Right lobe of liver (tissue), 6 donors: ENCODE results near the gene PPP2R3C. TPM values are rescaled to one million over a fixed set of nuclear protein-coding genes. Genes with fewer than 3 reads are reported as not detected.
"Not testable (repeated sequence)": the region's sequence is repeated elsewhere in the genome, so short reads cannot be mapped to it uniquely, and the experiment has no call there.

Experiments used
- ATAC-seq, 4 donors: fragments of 200-7000 bp; cut with Tn5 transposase; one replicate each; pipeline ENCODE4 v1.9.1; 2020; ENCODE audit warnings: mild to moderate bottlenecking in 4 of 4, moderate library complexity in 4 of 4
- DNase-seq, 3 donors: peaks; one replicate each; pipeline ENCODE4 v3.0.0-alpha.2; 2020
- H3K27ac ChIP-seq, 3 donors: fragments of 200-600 bp; one replicate each; pipeline ENCODE4 v1.8.0; 2022
- H3K27me3 ChIP-seq, 2 donors: fragments of 200-600 bp; one replicate each; pipeline ENCODE4 v1.8.0; 2022
- H3K36me3 ChIP-seq, 4 donors: fragments of 200-600 bp; sonication (generic) in 1 of 4; one replicate each; pipeline versions ENCODE4 v1.5.1 to v1.8.0; 2017 to 2022; ENCODE audit warnings: control low read depth in 1 of 4
- H3K4me1 ChIP-seq, 4 donors: fragments of 200-600 bp; sonication (generic) in 1 of 4; one replicate each; pipeline versions ENCODE4 v1.5.1 to v1.8.0; 2017 to 2022; ENCODE audit warnings: control low read depth in 1 of 4
- H3K4me3 ChIP-seq, 3 donors: fragments of 200-600 bp; one replicate each; pipeline ENCODE4 v1.8.0; 2022
- H3K9me3 ChIP-seq, 4 donors: fragments of 200-600 bp; sonication (generic) in 1 of 4; one replicate each; pipeline versions ENCODE4 v1.5.1 to v1.8.0; 2017 to 2022; ENCODE audit warnings: control low read depth in 1 of 4
- CTCF ChIP-seq, 4 donors: fragments of 200-600 bp in 3 of 4; fragments of 450-650 bp in 1 of 4; IDR thresholded peaks; one replicate each; pipeline versions ENCODE4 v1.5.1 to v1.8.0; 2016 to 2022; ENCODE audit warnings: antibody characterized with exemption in 4 of 4, mild to moderate bottlenecking in 2 of 4
- POLR2A ChIP-seq: fragments of 450-650 bp; IDR thresholded peaks from one replicate; pipeline ENCODE4 v1.6.1; 2017; ENCODE audit warnings: antibody characterized with exemption, mild to moderate bottlenecking
- WGBS: methylation state at CpG from one replicate; pipeline ENCODE4 v1.1.6; 2018; ENCODE audit warnings: low coverage, low lambda C conversion rate; ENCODE audit not compliant: insufficient coverage; ENCODE audit errors: missing lambda C conversion rate; 5-methylcytosine and 5-hydroxymethylcytosine counted together
- intact Hi-C, 2 donors: fragments of 100-400 bp; cut with DNase I; formaldehyde crosslinking; loops; one replicate each; pipeline versions ENCODE4 v1.11.2 to v1.14.1; 2022
- total RNA-seq, 6 experiments: library from RNA; depleted of rRNA in 2 of 6; stranded (reverse); fragments of >200 nt in 2 of 6; fragmentation: NEBNext Ultra II Directional in 3 of 6; extraction: Animal tissue kit (Norgen Biotek cat#: 25700) in 3 of 6; gene quantifications; one replicate each; pipeline versions ENCODE4 v1.1.0 to v1.2.4, GENCODE V29; 2016 to 2023
- donor health status: DM: no; HTN: yes; CAD: no.
- donor health status: DM: no; HTN: no; CAD: no.
- donor health status: DM: no; HTN: no; CAD: no.
- donor health status: DM: no; HTN: yes; CAD: no.
- donor health status: DM: no; HTN: yes; CAD: no.

PPP2R3C gene
- total RNA-seq, 6 experiments from 2014 or later, result 6.8 to 15.6 (median 9.4) TPM

GRCh38 chr14:35043046-35043445, 78.7 kb downstream of the PPP2R3C start:
- Histone ChIP-seq H3K4me1 (peaks cover 0 to 12% (median 0%) of the 10 kb centered on the region in 4 donors), H3K36me3 (no peaks in the 10 kb centered on the region), H3K4me3 (no peak overlapping the region), H3K27me3 (no peaks in the 10 kb centered on the region), H3K27ac (no peak overlapping the region), H3K9me3 (no peaks in the 10 kb centered on the region)
- ATAC-seq, result no peak
- no peak for TF ChIP-seq CTCF (IDR thresholded peaks at IDR 0.05)
- TF ChIP-seq POLR2A, result no peak
- intact Hi-C loops, result no loop called here
- DNase-seq, result no peak
- WGBS, result 78% methylated on average over 2 of the region's 2 CpGs

- no peak for DNase-seq
- intact Hi-C loops, result no loop called here
- no peak overlapping the region for H3K27ac ChIP-seq
Measured at GRCh38 chr14:35042632-35043031, 79.2 kb downstream of the PPP2R3C start.

GRCh38 chr14:35038312-35038711, 83.5 kb downstream of the PPP2R3C start:
- H3K36me3 ChIP-seq, H3K4me3 ChIP-seq, intact Hi-C loops, H3K27ac ChIP-seq, ATAC-seq, H3K27me3 ChIP-seq, DNase-seq, H3K9me3 ChIP-seq: not testable (repeated sequence)
- peaks cover 0 to 32% (median 0%) of the 10 kb centered on the region in 4 donors for H3K4me1 ChIP-seq
- WGBS, result no CpG with 5 or more reads among the region's 17 CpGs

More at GRCh38 chr14:35042632-35043031, 79.2 kb downstream of the PPP2R3C start:
- peaks cover 0 to 7% (median 0%) of the 10 kb centered on the region in 4 donors for H3K4me1 ChIP-seq
- H3K9me3 ChIP-seq, result no peaks in the 10 kb centered on the region
- no peak for ATAC-seq
- no peaks in the 10 kb centered on the region for H3K36me3 ChIP-seq
- H3K27me3 ChIP-seq, result no peaks in the 10 kb centered on the region
- H3K4me3 ChIP-seq, result no peak overlapping the region
- TF ChIP-seq CTCF (IDR thresholded peaks at IDR 0.05) (no peak), POLR2A (no peak)
- WGBS, result 90% methylated on average over 3 of the region's 3 CpGs

Other genes with a start within 250 kb of the PPP2R3C start
- gene BAZ1A, start 246.6 kb downstream of the PPP2R3C start, total RNA-seq, result 10 to 100 TPM in 5 of 6 experiments, 1 to 10 TPM in 1; 6.6 to 19.4 (median 14.3) TPM
- gene SRP54, start 139.0 kb downstream of the PPP2R3C start, total RNA-seq, result 10 to 100 TPM; 35.1 to 46.7 (median 41.0) TPM
- gene FAM177A1, start 75.7 kb downstream of the PPP2R3C start, total RNA-seq, result 10 to 100 TPM; 44.2 to 48.4 (median 47.2) TPM
- gene PRORP, start 562 bp upstream of the PPP2R3C start, total RNA-seq, result 10 to 100 TPM; 15.2 to 22.2 (median 19.7) TPM
- gene PSMA6, start 170.4 kb upstream of the PPP2R3C start, total RNA-seq, result 100 to 1,000 TPM in 1 of 6 experiments, 10 to 100 TPM in 5; 66.9 to 122 (median 81.1) TPM